Measurements from ENCODE around the gene PPP2R2C.

Gene PPP2R2C

DNA sequence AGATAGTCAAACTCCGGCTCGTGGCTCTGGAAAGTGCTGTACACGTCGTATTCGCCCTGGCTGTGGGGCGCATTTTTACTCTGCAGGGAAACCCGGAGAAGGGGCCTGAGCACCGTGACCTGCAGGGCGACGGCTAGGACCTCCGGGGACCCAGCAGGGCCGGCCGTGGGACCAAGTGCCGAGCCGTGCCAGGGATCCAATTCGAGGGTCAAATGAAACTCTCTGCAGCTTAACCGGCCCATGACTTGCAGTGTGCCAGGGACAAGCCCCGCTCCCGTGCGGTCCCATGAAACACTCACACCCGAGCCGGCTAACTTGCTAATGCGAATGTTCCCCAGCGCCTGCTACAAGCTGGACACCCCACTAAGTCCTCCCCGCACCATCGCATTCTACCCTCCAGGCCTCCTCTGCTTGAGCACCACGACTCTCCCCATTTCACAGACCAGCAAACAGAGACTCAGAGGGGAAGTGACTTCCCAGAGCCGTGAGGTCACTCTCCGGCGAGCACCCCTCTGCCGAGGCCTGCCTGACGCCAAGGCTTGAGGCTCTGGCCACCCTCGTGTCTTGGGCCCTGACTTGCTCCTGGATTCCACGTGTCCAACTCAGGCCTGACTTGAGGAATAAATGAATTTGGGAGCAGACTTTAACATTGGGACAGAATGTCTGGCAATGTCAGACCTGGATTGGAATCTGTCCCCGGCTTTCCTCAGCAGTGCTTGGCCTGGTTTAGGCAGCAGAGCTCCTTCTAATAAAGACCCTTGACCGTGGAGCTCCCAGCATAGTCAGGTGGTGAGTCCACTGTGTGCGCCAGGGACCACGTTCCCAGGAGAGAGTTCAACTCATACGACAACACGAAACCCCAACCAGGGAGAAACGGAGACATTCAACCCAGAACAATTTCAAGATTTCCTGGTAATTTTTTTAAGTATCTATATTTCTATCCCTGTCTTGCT lies 93.6 kb downstream of the PPP2R2C start:
- DNase-seq (ENCODE audit: low spot score) = no peak

DNA sequence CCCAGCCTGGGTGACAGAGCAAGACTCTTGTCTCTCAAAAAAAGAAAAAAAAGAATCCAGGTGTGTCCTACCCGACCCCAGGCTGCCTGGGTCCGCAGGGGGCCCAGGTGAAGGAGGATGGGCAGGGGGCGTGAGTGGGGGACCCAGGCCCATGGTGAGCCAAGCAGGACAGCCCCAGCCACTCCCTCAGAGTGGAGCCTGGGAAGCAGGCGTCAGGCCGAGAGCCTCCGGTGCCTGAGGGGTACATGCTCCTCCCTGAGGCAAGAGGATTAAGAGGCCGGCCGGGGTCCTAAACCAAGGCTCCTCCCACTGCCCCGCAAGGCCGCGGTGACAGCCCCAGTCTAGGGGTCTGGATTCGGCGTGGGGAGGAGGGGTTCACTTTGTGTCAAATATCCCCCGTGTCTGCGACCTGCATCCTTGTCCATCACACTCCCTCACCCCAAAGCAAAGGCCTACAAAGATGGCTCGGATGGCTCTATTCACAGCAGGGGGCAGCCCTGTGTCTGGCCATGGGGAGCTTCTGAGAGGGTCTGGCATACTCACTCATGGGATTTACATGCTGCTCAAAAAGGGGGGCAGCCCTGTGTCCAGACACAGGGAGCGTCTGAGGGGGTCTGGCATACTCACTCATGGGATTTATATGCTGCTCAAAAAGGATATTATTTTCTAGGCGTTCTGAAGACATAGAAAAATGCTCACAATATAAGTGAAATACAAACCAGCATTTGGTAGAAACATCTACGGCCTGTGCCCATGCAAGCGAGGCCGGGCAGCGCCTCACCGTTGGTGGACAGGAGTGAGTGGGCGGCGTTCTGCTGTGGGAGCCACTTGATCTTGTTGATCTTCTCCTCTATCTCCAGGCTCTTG lies 94.6 kb downstream of the PPP2R2C start:
- DNase-seq (ENCODE audit: low spot score) = no peak

DNA sequence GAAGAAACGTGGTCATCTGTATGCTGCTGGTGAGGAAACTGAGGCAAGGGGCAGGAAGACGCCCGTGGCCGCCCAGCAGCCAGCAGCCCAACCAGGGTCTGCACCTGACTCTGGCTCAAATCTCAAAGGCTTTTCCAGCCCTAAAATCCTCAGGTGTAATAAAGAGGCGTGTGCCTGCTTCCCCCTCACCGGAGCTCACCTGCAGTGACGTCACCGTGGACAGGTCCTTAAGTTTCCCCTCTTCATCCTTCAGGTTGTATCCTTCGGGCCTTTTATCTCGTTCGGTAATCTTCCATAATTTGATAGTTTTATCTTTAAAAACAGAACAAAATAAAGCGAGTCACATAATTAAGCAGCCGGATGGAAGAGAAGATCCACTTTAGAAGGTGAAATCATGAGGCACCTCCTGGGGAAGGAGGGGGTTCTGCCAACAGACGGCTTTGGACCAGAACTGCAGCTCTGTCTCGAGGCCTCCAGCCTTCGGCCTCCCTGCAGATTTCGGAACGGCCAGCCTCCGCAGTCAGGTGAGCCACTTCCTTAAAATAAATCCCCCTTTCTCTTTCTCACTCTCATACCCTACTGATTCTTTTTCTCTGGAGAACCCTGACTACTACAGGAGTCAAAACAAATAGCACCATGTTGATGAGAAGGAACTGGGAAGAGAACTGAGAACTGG lies 96.7 kb downstream of the PPP2R2C start:
- DNase-seq (ENCODE audit: low spot score) = no peak

DNA sequence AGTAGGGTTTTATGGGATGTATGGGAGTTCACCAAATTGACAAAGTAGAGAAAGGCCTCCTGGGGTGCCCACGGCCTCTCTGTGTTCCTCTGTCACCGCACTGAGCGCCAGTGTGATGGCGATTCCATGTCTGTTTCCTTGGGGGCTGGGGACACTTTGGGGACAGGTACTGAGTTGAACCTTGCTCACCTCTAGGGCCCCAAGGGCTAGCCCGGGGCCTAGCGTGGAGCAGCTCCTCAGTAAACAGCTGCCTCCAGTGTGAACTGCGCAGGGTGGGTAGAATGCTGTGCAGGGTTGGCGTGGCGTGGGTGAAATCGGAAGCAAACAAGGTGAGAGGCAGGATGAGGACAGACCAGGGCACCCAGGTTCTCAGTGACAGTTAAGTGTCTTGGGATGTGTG lies 97.8 kb downstream of the PPP2R2C start:
- no peak for DNase-seq (ENCODE audit: low spot score)

DNA sequence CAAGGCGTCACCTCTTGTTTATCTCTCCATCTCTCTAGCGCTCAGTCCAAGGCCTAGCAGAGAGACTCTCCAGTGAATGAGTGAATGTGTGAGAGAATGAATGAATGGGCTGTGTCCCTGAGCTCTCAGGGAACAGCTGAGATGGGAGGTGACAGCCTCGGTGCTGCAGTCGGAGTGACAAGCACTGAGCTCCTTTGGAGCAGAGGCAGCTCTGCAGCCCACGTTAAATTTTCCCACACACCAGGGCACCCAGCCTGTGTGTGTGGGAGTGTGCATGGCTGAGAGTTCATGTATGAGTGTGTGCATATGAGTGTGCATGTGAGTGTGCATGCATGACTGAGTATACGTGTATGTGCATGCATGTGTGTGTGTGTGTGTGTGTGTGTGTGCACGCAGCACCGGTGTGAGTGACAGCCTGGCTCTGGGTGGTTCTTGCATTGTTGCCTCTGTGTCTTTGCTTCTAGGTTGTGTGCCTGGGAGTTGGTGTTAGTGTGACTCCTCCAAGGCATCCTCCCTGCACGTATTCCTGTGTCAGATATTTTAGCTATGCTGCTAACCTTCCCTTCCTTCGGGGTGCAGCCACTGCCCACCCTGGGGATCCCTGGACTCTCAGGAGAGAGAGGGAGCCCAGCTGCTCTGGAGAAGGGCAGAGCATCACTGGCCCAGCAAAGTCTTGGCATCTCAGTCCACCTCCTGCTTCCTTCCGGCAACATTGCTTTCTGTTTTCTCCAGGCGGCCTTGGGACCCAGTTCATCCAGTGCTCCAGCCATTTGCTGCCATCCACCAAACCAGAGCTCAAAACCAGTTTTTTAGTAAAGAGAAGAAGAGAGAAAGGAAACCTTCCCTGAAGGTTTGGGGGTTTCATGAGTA lies 98.6 kb downstream of the PPP2R2C start:
- DNase-seq (ENCODE audit: low spot score) = no peak

DNA sequence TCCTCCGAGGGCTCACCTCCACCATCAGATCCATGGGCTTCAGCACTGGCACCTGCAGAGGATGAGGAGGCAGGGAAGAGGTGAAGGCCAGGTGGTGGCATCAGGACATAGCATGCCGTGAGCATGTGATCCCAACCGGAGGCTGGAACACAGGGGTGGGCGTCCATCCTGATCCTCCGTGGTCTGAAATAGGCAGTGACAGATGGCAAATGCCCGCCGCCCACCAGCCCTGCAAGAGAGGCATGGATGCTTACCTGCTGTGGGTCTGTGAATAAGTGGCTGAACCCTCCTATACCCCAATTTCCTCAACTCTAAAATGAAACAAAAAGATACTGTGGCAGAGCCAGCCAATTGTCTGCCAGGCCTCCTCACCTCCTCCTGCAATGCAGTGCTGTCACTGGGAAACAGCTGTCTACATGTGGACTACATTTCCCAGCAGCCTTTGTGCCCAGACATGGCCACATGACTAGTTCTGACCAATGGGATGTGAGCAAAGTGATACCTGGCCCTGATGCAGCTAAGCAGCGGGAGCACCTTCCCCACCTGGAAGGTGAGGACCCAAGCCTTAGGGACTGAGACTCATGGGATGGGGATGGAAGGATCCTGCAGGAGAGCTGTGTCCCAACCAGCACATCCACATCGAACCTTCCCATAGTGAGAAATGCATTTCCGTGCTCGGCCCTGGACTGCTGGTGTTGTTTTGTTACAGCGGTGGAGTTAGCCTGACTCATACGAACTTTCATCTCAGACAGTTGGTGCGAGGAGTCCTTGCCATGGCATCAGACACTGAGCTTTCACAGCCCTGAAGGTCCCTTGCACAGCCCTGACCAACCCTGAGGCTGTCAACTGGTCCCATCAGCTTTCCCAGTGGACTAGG lies 99.5 kb downstream of the PPP2R2C start:
- DNase-seq (ENCODE audit: low spot score) = peak; percentile 77

DNA sequence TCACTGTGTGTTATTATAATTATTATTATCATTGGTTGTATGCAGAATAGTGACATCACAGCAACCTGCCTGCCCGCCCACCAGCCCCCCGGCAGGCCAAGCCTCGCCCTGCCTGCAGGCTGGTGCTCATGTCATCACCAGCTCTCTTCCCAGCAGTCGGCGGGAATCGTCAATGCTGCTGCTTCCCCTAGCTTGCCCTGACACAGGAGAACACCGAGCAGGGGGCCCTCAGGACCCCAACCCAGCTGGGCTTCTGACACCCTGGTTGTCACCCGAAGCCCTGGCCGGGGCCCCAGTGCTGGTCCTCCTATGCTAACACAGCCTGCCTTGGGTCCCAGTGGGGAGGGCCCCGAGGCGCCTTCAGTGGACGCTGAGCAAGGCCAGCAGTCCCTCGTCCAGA lies 100.6 kb downstream of the PPP2R2C start:
- DNase-seq (ENCODE audit: low spot score) = no peak

DNA sequence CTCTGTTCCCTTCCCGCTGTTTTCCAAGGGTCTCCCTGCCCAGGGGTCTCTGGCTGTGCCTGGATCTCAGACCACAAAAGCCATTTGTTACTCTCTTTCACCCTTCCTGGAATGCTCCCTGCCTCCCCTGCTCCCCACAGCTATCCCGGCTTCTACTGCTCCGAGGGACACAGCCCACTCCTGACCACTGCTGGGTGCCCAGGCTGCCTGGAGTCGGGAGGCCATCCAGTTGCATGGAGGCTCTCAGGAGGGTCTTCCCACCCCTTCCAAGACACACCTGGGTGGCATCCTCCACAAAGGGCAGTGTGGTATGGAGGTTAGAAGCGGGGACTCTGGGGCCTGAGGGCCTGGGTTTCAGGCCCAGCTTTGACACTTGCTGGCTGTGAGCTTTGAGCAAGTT lies 101.1 kb downstream of the PPP2R2C start:
- DNase-seq (ENCODE audit: low spot score) = no peak

DNA sequence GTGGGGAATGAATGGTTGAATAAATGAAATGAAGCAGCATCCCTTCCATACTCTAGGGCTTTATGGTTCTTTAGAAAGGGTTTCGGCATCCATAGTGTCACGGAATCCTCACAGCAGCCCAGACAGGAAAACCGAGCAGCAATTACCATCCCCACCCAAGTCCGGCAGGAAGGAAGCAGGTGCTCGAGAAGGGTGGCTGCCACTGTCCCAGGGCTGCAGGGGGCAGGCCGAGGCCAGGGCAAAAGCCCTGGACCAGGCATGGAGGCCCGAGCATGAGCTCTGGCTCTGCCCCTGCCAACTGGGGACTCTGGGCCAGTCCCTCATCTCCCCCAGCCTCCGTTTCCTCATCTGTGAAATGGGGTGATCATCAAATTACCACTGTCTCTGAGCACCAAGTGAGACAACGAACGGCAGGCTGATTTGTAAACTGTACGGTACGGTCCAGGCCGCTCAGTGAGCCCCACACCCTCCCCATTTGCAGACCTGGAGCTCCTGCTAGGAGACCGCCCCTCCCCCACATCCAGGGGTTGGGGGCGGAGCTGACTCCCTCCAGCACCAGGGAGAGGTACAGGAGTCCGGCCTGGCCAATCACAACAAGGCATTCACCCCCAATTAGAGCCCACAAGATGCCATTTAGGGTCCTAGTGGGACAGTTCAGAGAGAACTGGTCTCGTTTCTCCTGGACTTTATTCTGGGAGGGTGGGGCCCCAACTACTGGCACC lies 102.3 kb downstream of the PPP2R2C start:
- DNase-seq (ENCODE audit: low spot score) = no peak

DNA sequence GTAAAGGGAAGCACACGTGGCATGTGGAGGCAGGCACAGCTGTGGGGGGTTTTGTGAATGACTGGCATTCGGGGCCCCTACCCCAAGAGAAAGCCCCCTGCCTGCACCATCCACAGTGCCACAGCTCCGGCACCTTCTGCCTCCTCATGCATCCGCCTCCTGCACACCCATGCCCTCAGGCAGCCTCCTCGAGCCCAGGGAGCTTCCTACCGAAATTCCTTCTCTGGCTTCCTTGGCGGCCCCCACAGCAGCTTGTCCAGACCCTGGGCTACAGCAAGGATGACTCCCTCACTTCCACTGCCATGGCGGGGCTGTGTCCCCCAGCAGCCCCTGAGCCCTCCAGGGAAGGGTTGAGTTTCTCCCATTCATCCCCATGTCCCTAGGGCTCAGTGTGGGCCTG lies 102.9 kb downstream of the PPP2R2C start:
- DNase-seq (ENCODE audit: low spot score) = no peak

DNA sequence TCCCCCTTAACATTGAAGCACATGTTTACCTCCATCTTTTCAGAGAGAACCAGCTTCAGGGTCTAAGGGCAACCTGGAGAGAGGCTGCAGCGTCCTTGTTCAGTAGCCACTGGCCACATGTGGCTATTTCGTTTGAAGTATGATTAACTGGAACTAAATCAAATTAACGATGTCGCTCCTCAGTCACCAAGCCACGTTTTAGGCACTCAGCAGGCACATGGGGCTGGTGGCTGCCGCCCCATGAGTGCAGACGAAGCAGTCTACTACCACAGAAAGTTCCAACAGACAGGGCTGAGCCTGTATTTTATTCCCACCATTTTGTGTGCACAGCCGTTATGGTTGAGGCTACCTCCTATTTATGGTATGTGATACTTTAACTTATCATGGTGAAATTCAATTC lies 103.4 kb downstream of the PPP2R2C start:
- no peak for DNase-seq (ENCODE audit: low spot score)

DNA sequence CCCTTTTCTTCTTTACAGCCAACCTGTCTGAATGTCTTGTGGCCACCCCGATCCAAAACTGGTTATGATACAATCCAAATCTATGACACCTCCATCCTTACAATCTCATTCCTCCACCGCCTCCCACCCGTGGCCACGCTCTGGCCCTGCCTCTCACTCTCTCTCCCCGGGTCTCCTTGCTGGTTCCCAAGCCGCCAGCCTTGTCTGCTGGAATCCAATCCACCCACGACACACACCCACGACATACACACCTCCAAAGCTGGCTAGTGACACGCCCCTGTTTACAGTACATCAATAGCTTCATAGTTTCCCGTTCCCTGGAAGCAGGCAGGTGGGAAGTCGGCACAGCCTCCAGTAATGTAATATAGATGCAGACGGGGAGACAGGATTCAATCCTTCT lies 103.8 kb downstream of the PPP2R2C start:
- no peak for DNase-seq (ENCODE audit: low spot score)

DNA sequence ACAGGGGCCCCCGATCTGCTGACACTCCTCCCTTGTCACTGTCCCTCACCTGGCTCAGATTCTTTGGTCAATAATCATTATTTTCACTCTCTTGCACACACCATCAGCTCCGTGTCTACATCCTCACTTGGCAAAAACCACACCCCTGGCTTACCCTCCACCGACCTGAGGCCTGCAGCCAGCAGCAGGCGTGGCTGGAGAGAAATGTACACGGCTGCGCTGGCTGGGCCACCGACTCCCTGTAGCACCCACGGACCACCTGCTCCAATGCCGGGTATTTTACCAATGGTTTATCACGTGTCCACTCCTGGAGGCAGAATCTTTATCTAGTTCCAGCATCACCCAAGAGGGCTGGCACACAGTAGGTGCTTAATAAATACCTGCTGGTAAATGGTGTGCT lies 104.3 kb downstream of the PPP2R2C start:
- no peak for DNase-seq (ENCODE audit: low spot score)

DNA sequence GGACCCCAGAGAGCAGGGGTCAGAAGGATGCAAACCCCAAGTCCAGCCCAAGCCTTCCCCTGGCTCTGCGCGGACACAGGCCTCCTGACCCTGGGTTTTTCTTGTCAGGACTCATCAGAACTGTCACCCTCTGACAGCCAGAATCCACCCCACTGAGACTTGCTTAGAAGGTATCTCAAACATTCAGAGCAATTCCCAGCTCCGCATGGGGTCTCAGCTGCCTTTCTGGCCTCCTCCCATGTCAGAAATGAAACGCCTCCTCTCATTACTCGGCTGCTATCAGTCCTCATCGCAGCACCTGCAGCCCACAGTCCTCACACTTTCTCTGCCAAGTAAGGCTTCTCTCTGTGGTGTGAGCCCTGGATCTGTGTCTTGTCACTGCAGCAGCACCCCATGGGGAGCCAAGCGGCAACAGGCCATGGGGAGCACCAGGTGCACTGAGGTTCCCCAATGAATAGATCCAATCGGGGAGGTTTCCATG lies 105.0 kb downstream of the PPP2R2C start:
- no peak for DNase-seq (ENCODE audit: low spot score)

DNA sequence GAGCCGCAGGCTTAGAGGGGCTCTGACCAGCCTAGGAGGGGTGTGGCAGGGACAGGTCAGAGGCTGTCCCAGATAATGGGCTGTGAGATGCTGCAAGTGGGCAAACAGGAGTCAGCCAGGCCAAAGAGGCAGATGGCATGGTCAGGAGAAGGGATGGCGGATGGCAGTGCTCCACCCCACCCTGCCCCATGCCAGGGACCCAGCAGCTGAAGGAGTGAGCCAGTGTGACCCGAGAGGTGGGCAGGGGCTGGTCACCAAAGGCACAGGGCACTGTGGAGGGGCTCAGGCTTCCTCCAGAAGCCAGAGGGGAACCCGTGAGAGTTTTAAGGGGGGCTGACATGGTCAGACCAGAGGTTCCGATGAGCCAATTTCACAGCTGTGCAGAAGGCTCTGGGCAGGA lies 105.8 kb downstream of the PPP2R2C start:
- no peak for DNase-seq (ENCODE audit: low spot score)

DNA sequence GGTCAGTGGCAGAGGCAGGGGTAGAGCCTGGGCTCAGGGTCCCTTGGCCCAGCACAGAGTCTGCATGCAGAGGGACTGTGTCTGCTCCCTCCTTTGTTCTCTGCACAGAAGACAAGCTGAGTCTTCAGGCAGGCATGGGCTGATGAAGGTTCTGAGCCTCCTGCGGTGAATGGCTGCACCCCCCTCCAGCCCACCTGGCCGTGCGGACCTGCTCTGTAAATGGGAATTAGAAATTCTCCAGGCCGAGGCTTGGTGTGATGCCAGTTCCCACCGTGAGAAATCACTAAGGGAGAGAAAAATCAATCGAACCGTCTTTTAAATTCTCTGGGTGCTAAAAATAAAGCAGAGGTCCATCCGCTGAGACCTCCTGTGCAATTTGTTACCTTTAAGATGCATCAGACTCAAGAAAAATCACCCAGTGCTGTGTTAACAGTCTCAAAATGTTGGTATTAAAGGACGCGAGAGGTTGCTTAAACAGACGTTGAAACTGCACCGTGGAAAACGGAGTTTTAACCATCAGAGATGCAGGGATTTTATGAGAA lies 106.8 kb downstream of the PPP2R2C start:
- no peak for DNase-seq (ENCODE audit: low spot score)

DNA sequence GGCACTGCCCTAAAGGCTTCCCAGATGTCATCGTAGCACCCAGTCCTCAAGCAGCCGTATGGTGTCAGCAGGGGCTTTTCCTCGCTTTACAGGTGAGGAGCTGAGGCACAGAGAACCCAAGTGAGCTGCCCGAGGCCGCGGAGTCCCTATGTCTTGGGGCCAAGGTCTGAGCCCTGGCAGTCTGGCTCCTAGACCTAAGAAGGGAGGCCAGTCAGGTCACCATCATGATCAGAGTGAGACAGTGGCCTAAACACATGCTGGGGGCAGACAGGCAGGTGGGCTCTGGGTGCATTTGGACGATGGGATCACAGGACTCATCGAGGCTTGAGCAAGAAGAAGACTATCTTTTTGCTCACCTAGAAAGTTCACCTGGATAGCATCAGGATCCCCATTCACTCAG lies 107.8 kb downstream of the PPP2R2C start:
- no peak for DNase-seq (ENCODE audit: low spot score)

DNA sequence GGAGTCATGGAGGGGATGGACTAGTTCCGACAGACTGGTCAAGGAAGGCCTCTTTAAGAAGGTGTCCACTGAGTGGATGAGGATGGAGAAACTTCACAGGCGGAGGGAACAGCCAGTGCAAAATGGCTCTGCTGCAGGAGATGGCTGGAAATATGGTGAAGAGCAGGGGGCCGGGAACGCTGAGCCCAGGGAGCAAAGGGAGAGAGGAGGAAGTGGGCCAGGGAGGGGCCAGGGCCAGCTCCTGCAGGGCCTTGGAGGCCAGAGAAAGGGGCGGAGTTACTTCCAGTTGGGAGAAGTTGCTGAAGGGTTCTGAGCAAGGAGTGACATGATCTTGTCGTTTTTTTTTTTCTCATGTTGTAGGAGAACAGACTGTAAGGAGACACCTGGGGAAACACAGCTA lies 108.3 kb downstream of the PPP2R2C start:
- DNase-seq (ENCODE audit: low spot score) = no peak

DNA sequence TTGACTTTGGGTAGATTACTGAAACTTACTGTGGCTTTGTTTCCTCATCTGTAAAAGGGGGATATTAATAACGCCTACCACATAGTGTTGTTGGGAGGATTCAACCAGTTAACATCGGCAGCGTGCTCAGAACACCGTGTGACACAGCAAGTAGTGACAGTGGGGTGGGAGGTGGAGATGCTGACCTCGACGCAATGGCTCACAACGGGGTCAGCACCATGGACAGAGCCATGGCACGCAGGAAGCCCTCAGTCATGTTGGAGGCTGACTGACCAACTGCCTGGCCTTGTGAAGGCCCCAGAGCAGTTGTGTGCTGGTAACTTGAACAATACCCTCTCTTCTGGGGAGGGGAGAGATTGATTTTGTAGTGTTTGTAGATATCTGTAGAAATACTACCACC lies 109.5 kb downstream of the PPP2R2C start:
- no peak for DNase-seq (ENCODE audit: low spot score)
